HepG2 (cell line): ENCODE measurements around the gene KRTAP10-10. TPM values are rescaled to one million over a fixed set of nuclear protein-coding genes. Genes with fewer than 3 reads are reported as not detected.

Experiments used
- ATAC-seq: fragments of 200-7000 bp; cut with Tn5 transposase; 3 replicates; pipeline ENCODE4 v1.9.1; 2020; ENCODE audit warnings: mild to moderate bottlenecking, moderate library complexity
- BruUV-seq: library from RNA; stranded (reverse); fragments of 400-500 nt; replicated peaks from 2 replicates; lab custom pipeline; 2021; lab: Mats Ljungman, UMichigan
- CTCF ChIA-PET: fragments of 300-600 bp; formaldehyde crosslinking; extraction: SDS; loops from one replicate; lab custom pipeline; 2021; ENCODE audit warnings: low total read pairs, inconsistent platforms, low intra/inter-chr PET ratio; lab: Yijun Ruan, JAX
- POLR2A ChIA-PET: fragments of 350-600 bp; sonication (Branson Sonifier 250); formaldehyde crosslinking; loops from one replicate; lab custom pipeline; 2020; ENCODE audit warnings: antibody characterized with exemption, inconsistent platforms; lab: Yijun Ruan, JAX
- DNase-seq: peaks from one replicate; pipeline ENCODE4 v3.0.0-alpha.2; 2015; ENCODE audit warnings: low spot score
- FAIRE-seq: peaks from 3 replicates; lab custom pipeline; 2011; peaks lifted over from hg19 to GRCh38; lab: Jason Lieb, UNC
- H2AFZ ChIP-seq: one replicate; pipeline ENCODE4 v1.6.1; 2011; ENCODE audit warnings: low read length, inconsistent platforms
- H3K27ac ChIP-seq: fragments of 300-600 bp; 3 replicates; pipeline ENCODE4 v1.8.0; 2011; ENCODE audit warnings: mixed run types, mild to moderate bottlenecking, mixed read lengths, low read length, inconsistent platforms; ENCODE audit not compliant: insufficient read depth; ENCODE audit errors: extremely low read length
- H3K27me3 ChIP-seq, 2 experiments: fragments of 200-600 bp in 1 of 2; 2 replicates in 1 of 2; 3 replicates in 1 of 2; pipeline versions ENCODE4 v1.6.0 to v1.8.0; 2011; ENCODE audit warnings: low read length in 2 of 2, mild to moderate bottlenecking in 2 of 2, moderate library complexity in 2 of 2, inconsistent platforms in 1 of 2; ENCODE audit not compliant: insufficient read depth in 2 of 2, control insufficient read depth in 1 of 2
- H3K36me3 ChIP-seq, 2 experiments: fragments of 200-600 bp in 1 of 2; replicated peaks in 1 of 2; 2 replicates in 1 of 2; 3 replicates in 1 of 2; pipeline versions ENCODE4 v1.5.1 to v1.8.0; 2011; ENCODE audit warnings: low read length in 2 of 2, inconsistent platforms in 1 of 2; ENCODE audit not compliant: insufficient read depth in 2 of 2, control insufficient read depth in 1 of 2
- H3K4me1 ChIP-seq: 2 replicates; pipeline ENCODE4 v1.5.1; 2012; ENCODE audit warnings: low read length, inconsistent platforms; ENCODE audit not compliant: insufficient read depth
- H3K4me2 ChIP-seq: 2 replicates; pipeline ENCODE4 v1.6.0; 2011; ENCODE audit warnings: low read depth, low read length, inconsistent platforms
- H3K4me3 ChIP-seq, 3 experiments: fragments of 200-600 bp in 1 of 3; sonication (generic), shearing (Covaris generic) in 1 of 3; replicated peaks in 1 of 3; 2 replicates each; pipeline ENCODE4 v1.5.1; 2011 to 2016; ENCODE audit warnings: low read length in 3 of 3, inconsistent platforms in 2 of 3, low read depth in 2 of 3, mild to moderate bottlenecking in 2 of 3, control low read depth in 1 of 3, mixed read lengths in 1 of 3; ENCODE audit not compliant: insufficient read depth in 1 of 3
- H3K79me2 ChIP-seq: one replicate; pipeline ENCODE4 v1.6.1; 2011; ENCODE audit warnings: low read length, inconsistent platforms; ENCODE audit not compliant: insufficient read depth
- H3K9ac ChIP-seq: 2 replicates; pipeline ENCODE4 v1.6.0; 2011; ENCODE audit warnings: mild to moderate bottlenecking, low read depth, low read length, inconsistent platforms; ENCODE audit not compliant: insufficient read depth
- H3K9me3 ChIP-seq: 2 replicates; pipeline ENCODE4 v1.5.1; 2012; ENCODE audit warnings: mild to moderate bottlenecking, low read length
- H4K20me1 ChIP-seq: 2 replicates; pipeline ENCODE4 v1.6.0; 2011; ENCODE audit warnings: inconsistent platforms, mild to moderate bottlenecking, low read length, moderate library complexity; ENCODE audit not compliant: insufficient read depth
- AKAP8 ChIP-seq: sonication (generic); formaldehyde crosslinking; IDR thresholded peaks from 2 replicates; pipeline ENCODE4 v1.5.1; 2020; ENCODE audit warnings: mild to moderate bottlenecking, missing genetic modification reagents
- KLF13 ChIP-seq: sonication (generic); formaldehyde crosslinking; IDR thresholded peaks from 2 replicates; pipeline ENCODE4 v1.4.0; 2020; ENCODE audit warnings: mild to moderate bottlenecking, missing genetic modification reagents
- MXI1 ChIP-seq: IDR thresholded peaks from 3 replicates; pipeline ENCODE4 v1.6.1; 2012; ENCODE audit warnings: low read depth, low read length, inconsistent platforms, borderline replicate concordance
- POLR2AphosphoS2 ChIP-seq: IDR thresholded peaks from 2 replicates; pipeline ENCODE4 v1.6.1; 2011; ENCODE audit warnings: low read depth, low read length, improper control_type of control experiment
- SP1 ChIP-seq, 2 experiments: fragments of 450-650 bp in 1 of 2; sonication (generic) in 1 of 2; formaldehyde crosslinking in 1 of 2; IDR thresholded peaks; 2 replicates each; pipeline versions ENCODE4 v1.4.0 to v1.6.1; 2016 to 2020; ENCODE audit warnings: missing genetic modification reagents in 1 of 2
- STAT5B ChIP-seq: sonication (generic); formaldehyde crosslinking; IDR thresholded peaks from 2 replicates; pipeline ENCODE4 v1.4.0; 2020; ENCODE audit warnings: missing genetic modification reagents
- ZNF337 ChIP-seq: sonication (generic); formaldehyde crosslinking; IDR thresholded peaks from 2 replicates; pipeline ENCODE4 v1.5.1; 2020; ENCODE audit warnings: missing genetic modification reagents, low read depth, mild to moderate bottlenecking, borderline replicate concordance
- WGBS: methylation state at CpG from one replicate; pipeline ENCODE4 v1.1.6; 2017; ENCODE audit warnings: low lambda C conversion rate; 5-methylcytosine and 5-hydroxymethylcytosine counted together
- in situ Hi-C: cut with HindIII; loops from 2 replicates; pipeline ENCODE4 v1.10.0; 2017; ENCODE audit warnings: low pct_unique_long_range_greater_than_20kb; ENCODE audit not compliant: extremely low pct_ligation_motif_present
- intact Hi-C: fragments of 100-400 bp; cut with micrococcal nuclease; formaldehyde crosslinking; loops from one replicate; pipeline ENCODE4 v1.10.0; 2022; ENCODE audit not compliant: unreplicated experiment
- polyA plus RNA-seq, 8 experiments: library from polyadenylated mRNA; depleted of rRNA in 3 of 8; stranded (reverse) in 7 of 8; unstranded in 1 of 8; fragments of >200 nt; fragmentation: Illumina TruSeq in 4 of 8; extraction: Trizol in 4 of 8; gene quantifications; 2 replicates each; pipeline versions ENCODE4 v1.2.1 to v1.2.3, GENCODE V29; 2011 to 2016; ENCODE audit warnings: low read depth in 4 of 8, missing spikeins in 1 of 8, mixed read lengths in 1 of 8; ENCODE audit not compliant: insufficient read depth in 1 of 8
- total RNA-seq, 5 experiments: library from RNA; depleted of rRNA; stranded (reverse); fragments of >200 nt; fragmentation: Illumina TruSeq; extraction: Trizol; gene quantifications; 2 replicates each; pipeline ENCODE4 v1.2.3, GENCODE V29; 2016; ENCODE audit warnings: low read depth in 1 of 5
- TF ChIP-seq, protein P1 (sequence below): sonication (generic); formaldehyde crosslinking; conservative IDR thresholded peaks from 2 replicates; pipeline ENCODE4 v1.4.0; 2020; ENCODE audit warnings: missing genetic modification reagents
- TF ChIP-seq, protein P2 (sequence below): sonication (generic); formaldehyde crosslinking; IDR thresholded peaks from 2 replicates; pipeline ENCODE4 v1.4.0; 2020; ENCODE audit warnings: missing genetic modification reagents, mild to moderate bottlenecking, borderline replicate concordance

The KRTAP10-10 gene
- total and polyA plus RNA-seq, 2 of the 13 experiments (the other 11 are each of a cell fraction or from before 2014, with no cell fraction given) = not detected

DNA sequence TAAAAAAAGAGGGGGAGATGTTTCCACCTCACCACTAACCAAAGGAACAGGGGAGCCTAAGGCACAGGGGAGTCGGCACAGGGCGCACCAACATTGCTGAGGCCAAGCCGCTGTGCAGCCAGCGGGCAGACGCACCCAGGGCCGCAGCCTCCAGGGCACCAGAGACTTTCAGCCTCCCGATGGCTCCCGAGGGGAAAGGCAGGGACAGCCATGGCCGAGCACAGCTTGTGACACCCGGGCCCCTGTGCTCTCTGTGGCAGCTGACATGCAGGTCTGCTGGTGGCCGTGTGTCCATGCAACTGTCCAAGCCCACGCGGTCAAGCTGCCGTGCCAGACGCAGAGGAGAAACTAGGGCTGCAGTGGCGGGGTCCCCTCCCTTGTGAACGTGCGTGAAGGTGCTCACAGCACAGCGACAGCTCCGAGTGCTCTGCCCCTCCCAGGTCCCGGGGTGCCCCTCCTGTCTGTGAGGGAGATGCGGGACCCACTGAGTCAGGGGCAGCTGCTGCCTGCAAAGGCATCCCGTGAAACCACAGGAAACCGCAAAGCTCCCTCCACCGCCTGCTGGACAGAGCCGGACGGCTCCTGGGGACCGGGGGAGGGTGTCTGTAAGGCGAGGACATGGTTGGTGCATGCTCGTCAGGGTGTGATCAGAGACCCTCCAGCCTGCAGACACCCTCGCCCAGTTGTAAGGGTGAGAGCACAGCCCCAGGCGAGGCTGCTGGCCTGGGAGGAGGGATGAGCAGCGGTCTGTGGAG, 11.6 kb downstream of the KRTAP10-10 start:
- 77% methylated on average over 6 of the region's 33 CpGs for WGBS
- intact Hi-C loops (no loop called here), in situ Hi-C loops (no loop called here)
- Histone ChIP-seq H4K20me1 (no peaks in the 10 kb centered on the region), H2AFZ (no peak overlapping the region), H3K27ac (no peak overlapping the region), H3K79me2 (no peaks in the 10 kb centered on the region), H3K4me2 (no peak overlapping the region), H3K4me3 (no peak overlapping the region), H3K9ac (no peak overlapping the region), H3K36me3 (no peaks in the 10 kb centered on the region), H3K9me3 (peaks cover 18% of the 10 kb centered on the region), H3K4me1 (no peaks in the 10 kb centered on the region), H3K27me3 (peaks cover 4 to 34% of the 10 kb centered on the region in 2 experiments; a peak in 4 of 5 replicates)
- DNase-seq (no peak), FAIRE-seq (no peak), ATAC-seq (no peak; the same call in 2 of the 3 replicates)
- ChIA-PET POLR2A (no interaction called here), CTCF (no interaction called here)
- BruUV-seq = no TSS peak
- TF ChIP-seq KLF13 (CRISPR knock-in tag) (no peak), SP1 (IDR thresholded peaks at IDR 0.05) (no peak), SP1 (CRISPR knock-in tag; IDR thresholded peaks at IDR 0.05) (no peak), POLR2AphosphoS2 (no peak), AKAP8 (CRISPR knock-in tag) (no peak), ZNF337 (CRISPR knock-in tag) (no peak), MXI1 (no peak), STAT5B (no peak)
- TF ChIP-seq, protein P1, sequence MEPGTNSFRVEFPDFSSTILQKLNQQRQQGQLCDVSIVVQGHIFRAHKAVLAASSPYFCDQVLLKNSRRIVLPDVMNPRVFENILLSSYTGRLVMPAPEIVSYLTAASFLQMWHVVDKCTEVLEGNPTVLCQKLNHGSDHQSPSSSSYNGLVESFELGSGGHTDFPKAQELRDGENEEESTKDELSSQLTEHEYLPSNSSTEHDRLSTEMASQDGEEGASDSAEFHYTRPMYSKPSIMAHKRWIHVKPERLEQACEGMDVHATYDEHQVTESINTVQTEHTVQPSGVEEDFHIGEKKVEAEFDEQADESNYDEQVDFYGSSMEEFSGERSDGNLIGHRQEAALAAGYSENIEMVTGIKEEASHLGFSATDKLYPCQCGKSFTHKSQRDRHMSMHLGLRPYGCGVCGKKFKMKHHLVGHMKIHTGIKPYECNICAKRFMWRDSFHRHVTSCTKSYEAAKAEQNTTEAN = no peak
- TF ChIP-seq, protein P2, sequence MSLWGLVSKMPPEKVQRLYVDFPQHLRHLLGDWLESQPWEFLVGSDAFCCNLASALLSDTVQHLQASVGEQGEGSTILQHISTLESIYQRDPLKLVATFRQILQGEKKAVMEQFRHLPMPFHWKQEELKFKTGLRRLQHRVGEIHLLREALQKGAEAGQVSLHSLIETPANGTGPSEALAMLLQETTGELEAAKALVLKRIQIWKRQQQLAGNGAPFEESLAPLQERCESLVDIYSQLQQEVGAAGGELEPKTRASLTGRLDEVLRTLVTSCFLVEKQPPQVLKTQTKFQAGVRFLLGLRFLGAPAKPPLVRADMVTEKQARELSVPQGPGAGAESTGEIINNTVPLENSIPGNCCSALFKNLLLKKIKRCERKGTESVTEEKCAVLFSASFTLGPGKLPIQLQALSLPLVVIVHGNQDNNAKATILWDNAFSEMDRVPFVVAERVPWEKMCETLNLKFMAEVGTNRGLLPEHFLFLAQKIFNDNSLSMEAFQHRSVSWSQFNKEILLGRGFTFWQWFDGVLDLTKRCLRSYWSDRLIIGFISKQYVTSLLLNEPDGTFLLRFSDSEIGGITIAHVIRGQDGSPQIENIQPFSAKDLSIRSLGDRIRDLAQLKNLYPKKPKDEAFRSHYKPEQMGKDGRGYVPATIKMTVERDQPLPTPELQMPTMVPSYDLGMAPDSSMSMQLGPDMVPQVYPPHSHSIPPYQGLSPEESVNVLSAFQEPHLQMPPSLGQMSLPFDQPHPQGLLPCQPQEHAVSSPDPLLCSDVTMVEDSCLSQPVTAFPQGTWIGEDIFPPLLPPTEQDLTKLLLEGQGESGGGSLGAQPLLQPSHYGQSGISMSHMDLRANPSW = no peak
